22Rv1 (cell line): Measurements from ENCODE around the gene DTNB.

Source experiments
- CTCF ChIP-seq: fragments of 450-650 bp; IDR thresholded peaks from 2 replicates; pipeline ENCODE4 v1.5.1; 2017; ENCODE audit warnings: mild to moderate bottlenecking
- ZFX ChIP-seq: fragments of 450-650 bp; IDR thresholded peaks from 2 replicates; pipeline ENCODE4 v1.6.1; 2017; ENCODE audit warnings: antibody characterized with exemption, borderline replicate concordance

GRCh38 chr2:25482341-25482740, 191.0 kb downstream of the DTNB start:
- TF ChIP-seq CTCF (no peak), ZFX (no peak)
